ENCODE data around the gene SLC2A11.
A peak's percentile ranks its signal among the peaks of the same experiment; 100 is the strongest.

Gene SLC2A11

DNA sequence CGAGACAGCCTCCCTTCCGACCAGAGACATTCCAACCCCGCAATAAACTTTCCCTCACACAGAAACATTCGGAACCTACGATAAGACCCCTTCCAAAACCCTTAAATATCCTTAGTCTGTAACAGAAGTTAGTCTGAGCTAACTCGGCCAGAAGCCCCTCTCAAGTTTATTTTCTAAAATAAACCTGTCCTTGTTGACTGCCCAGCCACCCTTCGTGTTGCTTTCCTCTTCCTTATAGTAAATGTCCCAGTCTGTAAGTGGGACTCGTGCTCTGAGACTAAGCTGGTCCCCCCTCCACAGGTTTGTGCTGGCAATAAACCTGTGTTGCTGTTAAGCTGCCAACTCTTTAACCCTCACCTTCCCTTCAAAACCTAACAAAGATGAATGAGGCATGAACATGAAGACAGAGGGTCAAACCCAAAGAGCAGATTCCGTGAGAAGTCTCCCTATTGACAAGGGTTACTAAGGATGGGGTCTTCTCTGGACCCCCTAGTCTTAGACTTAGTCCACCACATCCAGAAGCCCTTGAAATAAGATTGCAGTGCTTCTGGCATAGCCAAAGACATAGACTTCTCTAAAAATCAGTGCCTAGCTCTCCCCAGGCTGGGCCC lies 54.7 kb downstream of the SLC2A11 start:
- TF ChIP-seq, protein P1, sequence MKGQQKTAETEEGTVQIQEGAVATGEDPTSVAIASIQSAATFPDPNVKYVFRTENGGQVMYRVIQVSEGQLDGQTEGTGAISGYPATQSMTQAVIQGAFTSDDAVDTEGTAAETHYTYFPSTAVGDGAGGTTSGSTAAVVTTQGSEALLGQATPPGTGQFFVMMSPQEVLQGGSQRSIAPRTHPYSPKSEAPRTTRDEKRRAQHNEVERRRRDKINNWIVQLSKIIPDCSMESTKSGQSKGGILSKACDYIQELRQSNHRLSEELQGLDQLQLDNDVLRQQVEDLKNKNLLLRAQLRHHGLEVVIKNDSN (IDR thresholded peaks at IDR 0.05) = no peak
- TF ChIP-seq TEAD4 (IDR thresholded peaks at IDR 0.05) (no peak), TAF1 (IDR thresholded peaks at IDR 0.05; ENCODE audit: low read depth) (no peak), CEBPB (IDR thresholded peaks at IDR 0.05) (no peak), ZBTB7A (IDR thresholded peaks at IDR 0.05; ENCODE audit: low read depth) (no peak), RAD21 (IDR thresholded peaks at IDR 0.05; ENCODE audit: low read depth) (no peak), CREB1 (IDR thresholded peaks at IDR 0.05; ENCODE audit: low read depth) (no peak), EP300 (IDR thresholded peaks at IDR 0.05; ENCODE audit: borderline replicate concordance) (no peak), NFIC (IDR thresholded peaks at IDR 0.05) (no peak), TCF12 (IDR thresholded peaks at IDR 0.05; ENCODE audit: low read depth) (no peak), FOXM1 (IDR thresholded peaks at IDR 0.05; ENCODE audit: borderline replicate concordance, low read depth) (no peak), YY1 (IDR thresholded peaks at IDR 0.05; ENCODE audit: low read depth) (no peak), EGR1 (IDR thresholded peaks at IDR 0.05) (no peak)
- TF ChIP-seq, protein P2, sequence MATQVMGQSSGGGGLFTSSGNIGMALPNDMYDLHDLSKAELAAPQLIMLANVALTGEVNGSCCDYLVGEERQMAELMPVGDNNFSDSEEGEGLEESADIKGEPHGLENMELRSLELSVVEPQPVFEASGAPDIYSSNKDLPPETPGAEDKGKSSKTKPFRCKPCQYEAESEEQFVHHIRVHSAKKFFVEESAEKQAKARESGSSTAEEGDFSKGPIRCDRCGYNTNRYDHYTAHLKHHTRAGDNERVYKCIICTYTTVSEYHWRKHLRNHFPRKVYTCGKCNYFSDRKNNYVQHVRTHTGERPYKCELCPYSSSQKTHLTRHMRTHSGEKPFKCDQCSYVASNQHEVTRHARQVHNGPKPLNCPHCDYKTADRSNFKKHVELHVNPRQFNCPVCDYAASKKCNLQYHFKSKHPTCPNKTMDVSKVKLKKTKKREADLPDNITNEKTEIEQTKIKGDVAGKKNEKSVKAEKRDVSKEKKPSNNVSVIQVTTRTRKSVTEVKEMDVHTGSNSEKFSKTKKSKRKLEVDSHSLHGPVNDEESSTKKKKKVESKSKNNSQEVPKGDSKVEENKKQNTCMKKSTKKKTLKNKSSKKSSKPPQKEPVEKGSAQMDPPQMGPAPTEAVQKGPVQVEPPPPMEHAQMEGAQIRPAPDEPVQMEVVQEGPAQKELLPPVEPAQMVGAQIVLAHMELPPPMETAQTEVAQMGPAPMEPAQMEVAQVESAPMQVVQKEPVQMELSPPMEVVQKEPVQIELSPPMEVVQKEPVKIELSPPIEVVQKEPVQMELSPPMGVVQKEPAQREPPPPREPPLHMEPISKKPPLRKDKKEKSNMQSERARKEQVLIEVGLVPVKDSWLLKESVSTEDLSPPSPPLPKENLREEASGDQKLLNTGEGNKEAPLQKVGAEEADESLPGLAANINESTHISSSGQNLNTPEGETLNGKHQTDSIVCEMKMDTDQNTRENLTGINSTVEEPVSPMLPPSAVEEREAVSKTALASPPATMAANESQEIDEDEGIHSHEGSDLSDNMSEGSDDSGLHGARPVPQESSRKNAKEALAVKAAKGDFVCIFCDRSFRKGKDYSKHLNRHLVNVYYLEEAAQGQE (IDR thresholded peaks at IDR 0.05; ENCODE audit: low read depth) = no peak
- TF ChIP-seq, protein P3, sequence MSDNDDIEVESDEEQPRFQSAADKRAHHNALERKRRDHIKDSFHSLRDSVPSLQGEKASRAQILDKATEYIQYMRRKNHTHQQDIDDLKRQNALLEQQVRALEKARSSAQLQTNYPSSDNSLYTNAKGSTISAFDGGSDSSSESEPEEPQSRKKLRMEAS (IDR thresholded peaks at IDR 0.05) = no peak

DNA sequence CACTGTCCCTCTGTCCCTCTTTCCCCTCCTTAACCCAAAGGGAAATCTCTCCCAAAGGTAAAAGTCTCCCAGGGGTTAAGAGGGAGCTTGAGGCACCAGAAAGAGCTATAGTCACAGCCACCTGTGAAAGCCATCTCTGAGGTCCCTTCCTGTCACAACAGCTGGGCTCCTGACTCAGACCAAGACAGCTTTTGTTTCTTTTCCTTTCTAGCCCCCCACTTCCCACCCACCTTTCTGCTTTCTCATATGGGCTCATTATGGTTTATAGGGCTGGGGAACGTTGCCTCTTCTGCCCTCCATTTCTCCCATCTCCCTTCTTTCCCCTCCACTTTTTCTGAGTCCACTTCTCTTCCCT lies 55.6 kb downstream of the SLC2A11 start:
- no peak for TF ChIP-seq RAD21 (IDR thresholded peaks at IDR 0.05; ENCODE audit: low read depth)
- no peak for TF ChIP-seq YY1 (IDR thresholded peaks at IDR 0.05; ENCODE audit: low read depth)
- TF ChIP-seq, protein P3 (IDR thresholded peaks at IDR 0.05) = no peak
- no peak for TF ChIP-seq ZBTB7A (IDR thresholded peaks at IDR 0.05; ENCODE audit: low read depth)
- no peak for TF ChIP-seq CREB1 (IDR thresholded peaks at IDR 0.05; ENCODE audit: low read depth)
- no peak for TF ChIP-seq TEAD4 (IDR thresholded peaks at IDR 0.05)
- TF ChIP-seq FOXM1 (IDR thresholded peaks at IDR 0.05; ENCODE audit: borderline replicate concordance, low read depth) = no peak
- TF ChIP-seq NFIC (IDR thresholded peaks at IDR 0.05) = no peak
- TF ChIP-seq, protein P1 (IDR thresholded peaks at IDR 0.05) = no peak
- no peak for TF ChIP-seq CEBPB (IDR thresholded peaks at IDR 0.05)
- TF ChIP-seq, protein P2 (IDR thresholded peaks at IDR 0.05; ENCODE audit: low read depth) = no peak
- no peak for TF ChIP-seq TCF12 (IDR thresholded peaks at IDR 0.05; ENCODE audit: low read depth)
- TF ChIP-seq EGR1 (IDR thresholded peaks at IDR 0.05) = no peak
- no peak for TF ChIP-seq EP300 (IDR thresholded peaks at IDR 0.05; ENCODE audit: borderline replicate concordance)
- TF ChIP-seq TAF1 (IDR thresholded peaks at IDR 0.05; ENCODE audit: low read depth) = no peak

DNA sequence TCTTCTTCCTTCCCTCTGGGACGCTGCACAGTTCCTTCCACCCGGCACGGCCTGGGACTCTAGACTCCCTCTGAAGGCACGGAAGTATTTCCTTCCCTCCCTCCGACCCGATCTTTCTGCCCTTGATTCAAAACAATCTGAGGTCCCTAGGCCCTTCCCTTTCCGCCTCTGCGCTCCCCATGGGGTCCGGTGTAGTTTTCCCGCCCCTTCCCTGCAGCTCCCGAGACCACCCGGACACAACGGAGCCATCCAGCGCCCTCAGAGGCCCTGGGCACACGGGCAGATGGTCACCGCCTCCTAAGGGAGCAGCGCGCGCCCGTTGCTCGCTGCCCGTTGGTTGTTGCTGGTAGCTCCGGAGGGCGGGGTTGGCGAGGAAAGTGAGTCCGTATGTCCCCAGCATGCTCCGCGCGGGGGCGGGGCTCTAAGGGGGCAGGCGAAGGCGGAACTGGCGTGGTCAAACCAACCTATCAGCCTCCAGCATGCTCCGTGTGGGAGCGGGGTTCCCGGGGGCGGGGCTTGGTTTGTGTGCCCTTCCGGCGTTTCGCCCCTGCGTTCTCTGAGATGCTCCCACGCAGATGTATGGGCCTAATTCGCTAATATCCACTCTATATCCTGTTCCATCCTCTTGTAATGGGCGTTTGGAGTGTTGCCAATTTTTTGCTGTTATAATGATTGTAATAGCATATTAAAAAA lies 56.1 kb downstream of the SLC2A11 start:
- TF ChIP-seq EP300 (IDR thresholded peaks at IDR 0.05; ENCODE audit: borderline replicate concordance) = peak; percentile 38
- peak; percentile 57; the same call in 1 of the 2 replicates for TF ChIP-seq TCF12 (IDR thresholded peaks at IDR 0.05; ENCODE audit: low read depth)
- TF ChIP-seq RAD21 (IDR thresholded peaks at IDR 0.05; ENCODE audit: low read depth) = no peak
- peak; percentile 59 for TF ChIP-seq EGR1 (IDR thresholded peaks at IDR 0.05)
- peak; percentile 45; the same call in 1 of the 2 replicates for TF ChIP-seq ZBTB7A (IDR thresholded peaks at IDR 0.05; ENCODE audit: low read depth)
- no peak for TF ChIP-seq TEAD4 (IDR thresholded peaks at IDR 0.05)
- no peak for TF ChIP-seq NFIC (IDR thresholded peaks at IDR 0.05)
- TF ChIP-seq, protein P2 (IDR thresholded peaks at IDR 0.05; ENCODE audit: low read depth) = no peak
- TF ChIP-seq FOXM1 (IDR thresholded peaks at IDR 0.05; ENCODE audit: borderline replicate concordance, low read depth) = no peak; the same call in 1 of the 2 replicates
- TF ChIP-seq CEBPB (IDR thresholded peaks at IDR 0.05) = no peak
- TF ChIP-seq, protein P3 (IDR thresholded peaks at IDR 0.05) = peak; percentile 94
- TF ChIP-seq, protein P1 (IDR thresholded peaks at IDR 0.05) = peak; percentile 49; the same call in 1 of the 2 replicates
- peak; percentile 35; the same call in 1 of the 2 replicates for TF ChIP-seq YY1 (IDR thresholded peaks at IDR 0.05; ENCODE audit: low read depth)
- TF ChIP-seq CREB1 (IDR thresholded peaks at IDR 0.05; ENCODE audit: low read depth) = no peak
- peak; percentile 91 for TF ChIP-seq TAF1 (IDR thresholded peaks at IDR 0.05; ENCODE audit: low read depth)

Data from Ishikawa (cell line).